Occipital lobe (tissue), 2 donors: ENCODE results near the gene PSMA8. TPM values are rescaled to one million over a fixed set of nuclear protein-coding genes. Genes with fewer than 3 reads are reported as not detected.
"Not testable (repeated sequence)": the region's sequence is repeated elsewhere in the genome, so short reads cannot be mapped to it uniquely, and the experiment has no call there.

Source experiments
- DNase-seq: peaks from one replicate; lab custom pipeline; 2025; lab: John Stamatoyannopoulos, UW
- total RNA-seq: library from RNA; depleted of rRNA; stranded (reverse); fragments of >200 nt; gene quantifications from one replicate; pipeline ENCODE4 v1.2.3, GENCODE V29; 2014

PSMA8 gene
- total RNA-seq, 1 donor from 2014 or later, result not detected

GRCh38 chr18:26175481-26175880 lies 41.8 kb downstream of the PSMA8 start:
- no peak for DNase-seq

- DNase-seq, result no peak
Measured at GRCh38 chr18:26176134-26176533, 42.5 kb downstream of the PSMA8 start.

- DNase-seq, result no peak
Measured at GRCh38 chr18:26181343-26181826, 47.7 kb downstream of the PSMA8 start.

- no peak for DNase-seq
Measured at GRCh38 chr18:26183395-26184112, 49.9 kb downstream of the PSMA8 start.

- DNase-seq, result no peak
Measured at GRCh38 chr18:26185267-26185666, 51.6 kb downstream of the PSMA8 start.

GRCh38 chr18:26190506-26190905 lies 56.8 kb downstream of the PSMA8 start:
- DNase-seq, result no peak

GRCh38 chr18:26192233-26192632 lies 58.6 kb downstream of the PSMA8 start:
- no peak for DNase-seq

- DNase-seq, result no peak
Measured at GRCh38 chr18:26196605-26197004, 62.9 kb downstream of the PSMA8 start.

- not testable (repeated sequence) for DNase-seq
Measured at GRCh38 chr18:26202001-26202400, 68.3 kb downstream of the PSMA8 start.

GRCh38 chr18:26205318-26205717 lies 71.6 kb downstream of the PSMA8 start:
- no peak for DNase-seq

- no peak for DNase-seq
Measured at GRCh38 chr18:26206488-26206887, 72.8 kb downstream of the PSMA8 start.

- DNase-seq, result no peak
Measured at GRCh38 chr18:26207937-26208336, 74.3 kb downstream of the PSMA8 start.

GRCh38 chr18:26208977-26209376 lies 75.3 kb downstream of the PSMA8 start:
- DNase-seq, result no peak

- DNase-seq, result no peak
Measured at GRCh38 chr18:26210147-26210546, 76.5 kb downstream of the PSMA8 start.

GRCh38 chr18:26215247-26215970 lies 81.7 kb downstream of the PSMA8 start:
- DNase-seq, result no peak

- no peak for DNase-seq
Measured at GRCh38 chr18:26225022-26225693, 91.5 kb downstream of the PSMA8 start.

- no peak for DNase-seq
Measured at GRCh38 chr18:26225915-26226228, 92.2 kb downstream of the PSMA8 start.

GRCh38 chr18:26226229-26227050 lies 92.8 kb downstream of the PSMA8 start, which contains the start of gene TAF4B:
Gene TAF4B (plus strand): TSS chr18:26226445. CDS start chr18:26226934, 489 bp downstream.
- DNase-seq, result peak; percentile 91

- DNase-seq, result no peak
Measured at GRCh38 chr18:26227051-26227670, 93.5 kb downstream of the PSMA8 start.

GRCh38 chr18:26228562-26229260 lies 95.0 kb downstream of the PSMA8 start:
- no peak for DNase-seq
